Calu3 (cell line): ENCODE data around the gene IER3. TPM values are rescaled to one million over a fixed set of nuclear protein-coding genes. Genes with fewer than 3 reads are reported as not detected.

ENCODE experiments used
- BruUV-seq: library from RNA; stranded (reverse); fragments of 400-500 nt; replicated peaks from 2 replicates; lab custom pipeline; 2021; lab: Mats Ljungman, UMichigan
- CTCF ChIA-PET: fragments of 300-600 bp; sonication (Branson Sonifier 250); formaldehyde crosslinking; loops from one replicate; lab custom pipeline; 2022; ENCODE audit warnings: antibody characterized with exemption; lab: Charles Lee
- DNase-seq: peaks from one replicate; pipeline ENCODE4 v3.0.0; 2022
- H3K27ac Mint-ChIP-seq: one replicate; pipeline ENCODE4 v1.8.0; 2022; ENCODE audit warnings: mixed read lengths; ENCODE audit not compliant: unreplicated experiment
- H3K27me3 Mint-ChIP-seq: one replicate; pipeline ENCODE4 v1.8.0; 2022; ENCODE audit warnings: mixed read lengths; ENCODE audit not compliant: unreplicated experiment
- H3K36me3 Mint-ChIP-seq: one replicate; pipeline ENCODE4 v1.8.0; 2022; ENCODE audit warnings: mild to moderate bottlenecking, moderate library complexity, mixed read lengths; ENCODE audit not compliant: insufficient read depth, unreplicated experiment
- H3K4me1 Mint-ChIP-seq: one replicate; pipeline ENCODE4 v1.8.0; 2022; ENCODE audit warnings: mild to moderate bottlenecking, low read depth, mixed read lengths; ENCODE audit not compliant: unreplicated experiment
- H3K4me3 Mint-ChIP-seq: one replicate; pipeline ENCODE4 v1.8.0; 2022; ENCODE audit warnings: mild to moderate bottlenecking, low read depth, moderate library complexity, mixed read lengths; ENCODE audit not compliant: unreplicated experiment
- H3K9me3 Mint-ChIP-seq: one replicate; pipeline ENCODE4 v1.8.0; 2022; ENCODE audit warnings: low read depth, mixed read lengths; ENCODE audit not compliant: unreplicated experiment
- intact Hi-C: fragments of 100-400 bp; cut with micrococcal nuclease; formaldehyde crosslinking; loops from one replicate; pipeline ENCODE4 v1.10.0; 2022; ENCODE audit not compliant: unreplicated experiment
- total RNA-seq: library from RNA; stranded (reverse); gene quantifications from 2 replicates; pipeline ENCODE4 v1.2.3, GENCODE V29; 2022
- TF ChIP-seq, protein P1 (sequence below): fragments of 200-600 bp; IDR thresholded peaks from one replicate; pipeline ENCODE4 v1.8.0; 2022; ENCODE audit warnings: antibody characterized with exemption; ENCODE audit not compliant: unreplicated experiment

IER3 gene
- total RNA-seq, 1 experiment from 2014 or later, result 458 TPM

DNA sequence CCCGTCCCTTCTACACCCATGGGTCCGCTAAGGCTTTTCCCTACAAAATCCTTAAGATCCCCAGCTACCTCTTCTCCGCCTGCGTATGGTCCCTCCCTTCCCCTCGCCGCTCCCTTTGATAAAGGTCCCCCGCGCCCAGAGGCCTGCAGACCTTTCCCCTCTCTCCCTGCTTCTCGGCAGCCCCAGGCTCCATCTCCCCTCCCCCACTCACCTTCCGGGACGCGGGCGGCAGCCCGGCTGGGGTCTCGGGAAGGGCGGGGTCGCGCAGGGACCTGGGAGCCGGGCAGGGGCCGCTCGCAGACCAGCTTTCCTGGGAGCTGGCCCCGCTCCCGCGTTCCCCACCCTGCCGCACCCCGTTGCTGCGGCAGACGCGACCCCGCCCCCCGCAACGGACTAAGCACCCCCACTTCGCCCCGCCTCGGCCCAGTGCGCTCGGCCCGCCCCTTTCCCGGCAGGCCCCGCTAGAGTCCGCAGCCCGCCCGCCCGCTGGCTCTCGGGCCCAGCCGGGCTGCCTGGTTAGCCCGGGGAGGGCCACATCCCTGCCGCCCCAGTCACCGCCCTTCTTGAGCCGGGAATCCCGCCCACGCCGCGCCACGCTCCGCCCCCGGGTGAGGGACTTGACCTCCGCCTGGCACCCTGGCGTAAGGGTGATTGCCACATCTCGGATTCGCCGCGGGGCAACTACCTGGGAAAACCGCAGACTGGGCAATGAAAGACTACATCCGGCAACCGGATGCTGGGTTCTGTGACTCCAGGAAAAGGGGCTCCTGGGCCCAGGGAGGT, 1.8 kb downstream of the IER3 start, which contains the start of gene FLOT1:
Gene FLOT1 (minus strand): TSS at position 372 of the 783 bp plus-strand sequence. CDS start 498 bp downstream, outside the sequence.
- H3K36me3 Mint-ChIP-seq, result peaks cover 86% of the 10 kb centered on the region
- TF ChIP-seq, protein P1, sequence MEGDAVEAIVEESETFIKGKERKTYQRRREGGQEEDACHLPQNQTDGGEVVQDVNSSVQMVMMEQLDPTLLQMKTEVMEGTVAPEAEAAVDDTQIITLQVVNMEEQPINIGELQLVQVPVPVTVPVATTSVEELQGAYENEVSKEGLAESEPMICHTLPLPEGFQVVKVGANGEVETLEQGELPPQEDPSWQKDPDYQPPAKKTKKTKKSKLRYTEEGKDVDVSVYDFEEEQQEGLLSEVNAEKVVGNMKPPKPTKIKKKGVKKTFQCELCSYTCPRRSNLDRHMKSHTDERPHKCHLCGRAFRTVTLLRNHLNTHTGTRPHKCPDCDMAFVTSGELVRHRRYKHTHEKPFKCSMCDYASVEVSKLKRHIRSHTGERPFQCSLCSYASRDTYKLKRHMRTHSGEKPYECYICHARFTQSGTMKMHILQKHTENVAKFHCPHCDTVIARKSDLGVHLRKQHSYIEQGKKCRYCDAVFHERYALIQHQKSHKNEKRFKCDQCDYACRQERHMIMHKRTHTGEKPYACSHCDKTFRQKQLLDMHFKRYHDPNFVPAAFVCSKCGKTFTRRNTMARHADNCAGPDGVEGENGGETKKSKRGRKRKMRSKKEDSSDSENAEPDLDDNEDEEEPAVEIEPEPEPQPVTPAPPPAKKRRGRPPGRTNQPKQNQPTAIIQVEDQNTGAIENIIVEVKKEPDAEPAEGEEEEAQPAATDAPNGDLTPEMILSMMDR, result no peak
- intact Hi-C loops, result loop anchor here (1.0 to 2.0 kb wide), 2 partner anchors 22 to 72 kb away; no protein-coding TSS in a partner anchor

DNA sequence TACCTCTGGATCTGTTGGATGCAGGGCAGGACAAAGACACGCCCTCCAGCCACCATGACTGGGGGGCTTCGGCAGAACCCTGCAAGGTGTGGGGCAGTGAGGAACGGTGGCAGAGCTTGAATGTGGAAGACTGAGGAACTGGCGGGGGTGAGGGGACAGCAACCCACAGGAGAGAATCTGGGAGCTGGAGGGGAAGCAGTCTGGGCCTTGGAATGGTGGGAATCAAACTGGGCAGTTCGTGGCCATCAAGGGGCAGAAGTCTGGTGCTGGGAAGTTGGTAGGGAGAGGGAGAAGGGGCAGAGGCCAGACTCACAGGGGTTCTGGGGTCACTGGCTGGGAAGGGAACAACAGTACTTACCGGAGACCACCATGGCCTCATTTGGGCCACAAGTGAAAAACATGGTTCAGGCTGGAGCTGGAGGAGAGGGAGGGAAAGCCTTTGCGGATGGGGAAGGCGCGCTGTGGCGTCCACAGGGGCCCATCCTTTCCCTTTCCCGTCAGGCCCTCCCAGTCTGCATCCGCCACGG, 2.5 kb downstream of the IER3 start:
- CTCF ChIA-PET, result interaction anchor here (0.5 to 1.6 kb wide), 10 partner anchors 10 to 127 kb away, joined by 3 to 7 read pairs (median 6); no protein-coding TSS in a partner anchor
- peak overlapping the region; percentile 93 for H3K4me3 Mint-ChIP-seq
- no TSS peak for BruUV-seq
- H3K27me3 Mint-ChIP-seq, result peaks cover 13% of the 10 kb centered on the region
- peaks cover 60% of the 10 kb centered on the region for H3K4me1 Mint-ChIP-seq
- H3K36me3 Mint-ChIP-seq, result peaks cover 86% of the 10 kb centered on the region
- H3K27ac Mint-ChIP-seq, result peak overlapping the region; percentile 98
- no peak for DNase-seq
- intact Hi-C loops, result loop anchor here (1.0 to 2.0 kb wide), 2 partner anchors 22 to 73 kb away; no protein-coding TSS in a partner anchor
- no peaks in the 10 kb centered on the region for H3K9me3 Mint-ChIP-seq
- TF ChIP-seq, protein P1, result no peak

More for the DNA sequence above, 1.8 kb downstream of the IER3 start, which contains the start of gene FLOT1:
- H3K4me1 Mint-ChIP-seq, result peaks cover 60% of the 10 kb centered on the region
- peak within 1 kb of the TSS; percentile 98 for H3K27ac Mint-ChIP-seq
- no peaks in the 10 kb centered on the region for H3K9me3 Mint-ChIP-seq
- peaks cover 13% of the 10 kb centered on the region for H3K27me3 Mint-ChIP-seq
- CTCF ChIA-PET, result interaction anchor here (0.5 to 1.6 kb wide), 10 partner anchors 10 to 128 kb away, joined by 3 to 7 read pairs (median 6); no protein-coding TSS in a partner anchor
- H3K4me3 Mint-ChIP-seq, result peak within 1 kb of the TSS; percentile 93
- peak; percentile 99 for DNase-seq
- BruUV-seq, result no TSS peak

DNA sequence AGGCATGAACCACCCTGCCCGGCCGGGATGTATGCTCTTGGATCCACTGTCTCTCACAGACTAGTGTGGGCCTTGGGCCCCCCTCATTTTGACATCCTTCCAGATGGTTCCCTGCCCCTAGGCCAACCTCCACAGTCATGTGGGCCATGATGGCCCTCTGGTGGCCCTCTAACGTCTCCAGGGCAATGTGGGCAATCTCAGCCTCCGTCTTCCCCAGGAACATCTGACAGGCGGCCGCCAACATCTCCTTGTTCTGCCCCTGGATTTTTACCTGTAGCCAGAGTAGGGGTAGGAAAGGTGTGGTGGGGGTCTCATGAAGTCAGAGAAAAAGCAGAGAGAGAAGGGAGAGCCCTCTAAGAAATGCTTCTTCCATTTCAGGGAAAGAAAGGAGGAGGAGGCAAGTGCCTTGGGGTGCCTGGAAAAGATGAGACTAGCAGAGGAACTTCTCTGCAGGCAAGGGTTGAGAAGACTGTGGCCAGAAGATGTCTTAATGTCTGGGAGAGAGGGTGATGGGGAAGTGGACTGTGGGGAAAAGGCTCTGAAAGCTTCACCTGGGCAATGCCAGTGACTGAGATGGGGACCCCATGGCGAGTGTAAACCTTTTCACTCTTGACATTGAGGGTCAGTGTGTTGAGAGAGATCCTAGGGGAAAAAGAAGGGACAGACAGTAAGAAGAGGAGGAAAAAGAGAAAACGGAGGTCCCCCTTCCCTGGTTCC, 3.1 kb downstream of the IER3 start:
- DNase-seq, result no peak
- H3K27me3 Mint-ChIP-seq, result peaks cover 13% of the 10 kb centered on the region
- no TSS peak for BruUV-seq
- peaks cover 64% of the 10 kb centered on the region for H3K4me1 Mint-ChIP-seq
- no peaks in the 10 kb centered on the region for H3K9me3 Mint-ChIP-seq
- peak overlapping the region; percentile 93 for H3K4me3 Mint-ChIP-seq
- CTCF ChIA-PET, result interaction anchor here (0.7 to 1.6 kb wide), 9 partner anchors 9 to 130 kb away, joined by 3 to 6 read pairs (median 5); no protein-coding TSS in a partner anchor
- peak overlapping the region; percentile 98 for H3K27ac Mint-ChIP-seq
- TF ChIP-seq, protein P1, result no peak
- intact Hi-C loops, result no loop called here
- peaks cover 90% of the 10 kb centered on the region for H3K36me3 Mint-ChIP-seq

DNA sequence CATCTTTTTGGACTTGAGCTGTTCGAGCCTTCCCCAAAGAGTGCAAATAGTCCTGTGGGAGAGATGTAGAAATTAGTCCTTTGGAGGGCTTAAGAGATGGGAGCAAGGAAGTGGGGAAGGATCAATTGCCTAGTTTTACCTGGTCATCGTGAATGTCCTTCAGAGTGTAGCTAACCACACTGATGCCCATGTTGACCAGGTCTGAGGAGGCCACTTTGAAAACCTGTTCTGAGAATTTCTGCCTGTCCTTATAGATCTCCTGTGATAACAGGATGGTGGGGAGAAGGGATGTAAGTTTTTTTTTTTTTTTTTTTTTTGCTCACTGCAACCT, 3.8 kb downstream of the IER3 start:
- Mint-ChIP-seq H3K36me3 (peaks cover 96% of the 10 kb centered on the region), H3K4me1 (peaks cover 68% of the 10 kb centered on the region), H3K27ac (peak overlapping the region; percentile 98), H3K4me3 (peak overlapping the region; percentile 93), H3K9me3 (no peaks in the 10 kb centered on the region), H3K27me3 (peaks cover 13% of the 10 kb centered on the region)
- TF ChIP-seq, protein P1, result no peak
- no TSS peak for BruUV-seq
- no peak for DNase-seq
- intact Hi-C loops, result no loop called here
- CTCF ChIA-PET, result interaction anchor here (0.7 to 1.2 kb wide), 4 partner anchors 10 to 130 kb away, joined by 3 to 4 read pairs (median 3); no protein-coding TSS in a partner anchor
